H1 (cell line): ENCODE results near the gene SNTG2.

Experiments used
- POLR2A ChIP-seq, 2 experiments: IDR thresholded peaks; 1 replicate in 1 of 2; 2 replicates in 1 of 2; pipeline ENCODE4 v1.6.1; 2011; ENCODE audit warnings: low read depth in 2 of 2, low read length in 2 of 2, mild to moderate bottlenecking in 2 of 2; ENCODE audit errors: control extremely low read depth in 1 of 2
- RXRA ChIP-seq: IDR thresholded peaks from 2 replicates; pipeline ENCODE4 v1.6.1; 2011; ENCODE audit warnings: low read depth, mild to moderate bottlenecking, low read length, moderate library complexity; ENCODE audit not compliant: insufficient read depth

DNA sequence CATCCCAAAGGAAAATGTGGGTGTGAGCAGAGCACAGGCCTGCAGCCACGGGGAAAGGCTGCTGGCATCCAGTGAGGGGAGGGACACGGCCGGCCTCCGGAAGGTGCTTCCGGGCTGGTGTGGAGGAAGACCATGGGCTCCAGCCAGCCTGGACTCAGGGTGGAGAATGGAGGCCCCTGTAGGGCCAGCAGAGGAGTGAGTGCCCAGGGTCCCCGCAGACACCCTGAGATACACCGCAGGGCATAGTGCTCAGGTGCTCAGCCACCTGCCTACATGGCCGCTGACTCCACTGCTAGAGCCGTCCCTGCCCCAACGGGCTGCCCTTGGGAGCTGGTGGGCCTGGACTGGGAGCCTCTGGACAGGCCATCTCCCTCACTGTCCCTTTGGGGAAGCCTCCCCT is 28.5 kb upstream of the SNTG2 start:
- TF ChIP-seq POLR2A (IDR thresholded peaks at IDR 0.05; ENCODE audit: control extremely low read depth in 1 of 2, low read depth in 2 of 2, low read length in 2 of 2), result no peak
- no peak for TF ChIP-seq RXRA
